CD4-positive, alpha-beta T cell treated with Interleukin-15 for 4 hours (primary cell): Measurements from ENCODE around the gene C14orf119.
A peak's percentile ranks its signal among the peaks of the same experiment; 100 is the strongest.

Experiments
- DNase-seq: peaks from one replicate; pipeline ENCODE4 v3.0.0-alpha.2; 2020; ENCODE audit warnings: low spot score

The C14orf119 gene

DNA sequence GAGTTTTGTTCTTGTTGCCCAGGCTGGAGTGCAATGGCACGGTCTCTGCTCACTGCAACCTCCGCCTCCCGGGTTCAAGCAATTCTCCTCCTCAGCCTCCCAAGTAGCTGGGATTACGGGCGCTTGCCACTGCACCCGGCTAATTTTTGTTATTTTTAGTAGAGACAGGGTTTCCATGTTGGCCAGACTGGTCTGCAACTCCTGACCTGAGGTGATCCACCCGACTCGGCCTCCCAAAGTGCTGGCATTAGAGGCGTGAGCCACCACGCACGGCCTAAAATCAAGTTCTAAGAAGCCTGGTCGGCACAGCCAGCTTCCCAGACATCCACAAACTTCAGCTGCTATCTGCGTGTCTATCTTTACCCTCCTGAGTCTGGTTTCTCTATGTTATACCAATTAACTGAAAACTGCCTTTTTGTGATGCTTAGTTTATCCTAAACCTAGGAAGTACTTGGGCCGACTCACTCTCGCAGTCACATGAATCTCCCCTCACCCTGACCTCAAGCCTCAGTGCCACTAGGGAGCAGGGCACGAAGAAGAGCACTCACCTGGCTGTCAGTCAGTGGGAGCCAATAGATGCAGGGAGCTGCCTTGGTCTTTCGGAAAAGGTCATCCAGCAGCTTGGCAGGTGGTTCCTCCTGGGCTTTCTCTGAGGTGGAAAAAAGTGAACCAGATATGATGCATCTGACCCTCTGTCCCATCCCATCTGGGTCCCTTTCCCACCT, 34.6 kb upstream of the C14orf119 start:
- no peak for DNase-seq

DNA sequence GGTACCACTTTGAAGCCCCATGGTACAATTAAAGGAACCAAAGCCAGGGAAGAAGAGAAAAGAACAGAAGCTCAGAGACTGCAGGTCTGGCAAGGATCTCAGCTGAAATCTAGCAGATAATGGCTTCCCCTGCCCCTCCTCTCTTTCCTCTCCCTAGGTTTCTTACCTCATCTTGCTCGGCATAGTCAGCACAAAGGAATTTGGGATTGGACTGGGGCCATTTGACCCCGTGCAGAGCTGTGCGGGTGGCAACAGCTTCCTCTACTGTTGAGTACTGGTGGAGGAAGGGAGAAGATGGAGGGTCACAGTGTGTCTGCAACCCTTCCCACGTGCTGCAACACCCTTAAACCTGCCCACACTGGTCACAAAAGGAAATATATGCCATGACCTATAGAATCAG, 33.3 kb upstream of the C14orf119 start:
- DNase-seq = no peak

DNA sequence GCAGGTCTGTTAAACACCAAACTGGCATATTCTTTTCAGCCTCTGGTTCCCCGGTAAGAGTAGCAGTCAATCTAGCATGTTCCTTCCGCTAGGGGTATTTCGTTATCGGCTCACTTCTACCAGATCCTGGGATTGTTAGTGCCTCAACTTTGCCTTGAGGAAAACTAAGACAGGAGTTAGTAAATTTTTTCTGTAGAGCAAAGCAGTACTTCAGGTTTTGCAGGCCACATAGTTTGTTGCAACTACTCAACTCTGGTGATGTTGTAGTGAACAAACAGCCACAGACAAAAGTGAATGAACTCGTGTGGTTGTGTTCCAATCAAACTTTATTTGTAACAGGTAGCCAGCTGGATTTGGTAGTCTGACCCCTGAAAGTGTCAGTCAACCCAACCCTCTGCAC, 31.7 kb upstream of the C14orf119 start:
- no peak for DNase-seq

DNA sequence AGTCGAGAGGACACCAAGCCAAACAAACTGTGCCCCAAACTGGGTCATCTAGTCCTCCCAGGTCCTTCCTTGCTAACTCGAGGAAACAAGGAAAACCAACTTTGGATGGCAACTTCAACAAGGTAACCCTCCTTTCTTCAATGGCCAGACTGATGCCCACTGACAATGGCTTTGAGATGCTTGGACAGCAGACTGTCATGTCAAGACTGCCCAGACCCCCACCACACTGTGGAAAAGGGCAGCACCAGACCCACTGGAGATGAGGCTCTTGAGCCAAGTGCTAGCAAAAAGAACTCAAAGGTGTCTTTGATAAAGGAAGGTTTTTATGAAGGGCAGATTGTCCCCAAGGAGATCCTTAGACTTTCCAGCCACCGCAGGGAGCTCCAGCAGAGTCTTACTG, 28.9 kb upstream of the C14orf119 start:
- no peak for DNase-seq

DNA sequence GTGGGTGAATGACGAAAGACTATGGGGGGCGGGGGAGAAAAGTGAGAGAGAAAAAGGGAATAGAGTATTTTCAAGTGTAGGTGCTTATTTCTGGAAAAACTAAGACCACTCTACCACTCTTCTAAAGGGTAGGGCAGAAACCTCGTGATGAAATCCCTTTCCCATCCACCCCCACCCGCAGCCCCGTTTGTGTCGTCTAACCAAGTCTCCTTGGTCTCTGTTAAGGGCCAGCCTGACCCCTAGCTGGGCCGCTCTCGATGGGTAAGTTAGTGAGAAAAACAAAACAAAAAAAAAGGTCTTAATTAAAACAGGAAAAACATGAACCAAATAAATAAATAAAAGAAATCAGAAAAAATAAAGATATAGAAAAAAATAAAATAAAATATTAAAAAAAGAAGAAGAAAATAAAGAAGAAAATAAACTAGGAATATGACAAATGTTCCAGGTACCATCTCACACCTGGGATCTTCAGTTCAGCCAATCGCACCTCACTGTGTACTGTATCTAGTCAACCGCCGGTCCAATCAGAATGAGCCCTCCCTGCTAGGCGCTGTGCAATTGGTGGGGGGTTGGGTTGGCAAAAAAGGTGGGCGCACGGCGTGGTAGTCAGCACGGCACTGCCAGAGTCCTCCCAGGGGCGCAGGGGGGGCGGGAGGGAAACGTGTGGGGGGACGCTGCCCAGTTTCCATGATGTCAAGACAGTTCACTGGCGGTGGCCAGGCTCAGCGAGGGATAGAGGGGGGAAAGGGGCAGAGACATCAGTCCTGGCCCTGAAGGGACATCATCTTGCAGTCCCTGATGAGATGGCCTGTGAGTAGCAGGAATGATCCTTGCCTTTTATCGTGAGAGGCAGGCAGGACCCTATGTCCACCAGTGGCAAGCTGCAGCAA, 28.2 kb upstream of the C14orf119 start:
- no peak for DNase-seq

DNA sequence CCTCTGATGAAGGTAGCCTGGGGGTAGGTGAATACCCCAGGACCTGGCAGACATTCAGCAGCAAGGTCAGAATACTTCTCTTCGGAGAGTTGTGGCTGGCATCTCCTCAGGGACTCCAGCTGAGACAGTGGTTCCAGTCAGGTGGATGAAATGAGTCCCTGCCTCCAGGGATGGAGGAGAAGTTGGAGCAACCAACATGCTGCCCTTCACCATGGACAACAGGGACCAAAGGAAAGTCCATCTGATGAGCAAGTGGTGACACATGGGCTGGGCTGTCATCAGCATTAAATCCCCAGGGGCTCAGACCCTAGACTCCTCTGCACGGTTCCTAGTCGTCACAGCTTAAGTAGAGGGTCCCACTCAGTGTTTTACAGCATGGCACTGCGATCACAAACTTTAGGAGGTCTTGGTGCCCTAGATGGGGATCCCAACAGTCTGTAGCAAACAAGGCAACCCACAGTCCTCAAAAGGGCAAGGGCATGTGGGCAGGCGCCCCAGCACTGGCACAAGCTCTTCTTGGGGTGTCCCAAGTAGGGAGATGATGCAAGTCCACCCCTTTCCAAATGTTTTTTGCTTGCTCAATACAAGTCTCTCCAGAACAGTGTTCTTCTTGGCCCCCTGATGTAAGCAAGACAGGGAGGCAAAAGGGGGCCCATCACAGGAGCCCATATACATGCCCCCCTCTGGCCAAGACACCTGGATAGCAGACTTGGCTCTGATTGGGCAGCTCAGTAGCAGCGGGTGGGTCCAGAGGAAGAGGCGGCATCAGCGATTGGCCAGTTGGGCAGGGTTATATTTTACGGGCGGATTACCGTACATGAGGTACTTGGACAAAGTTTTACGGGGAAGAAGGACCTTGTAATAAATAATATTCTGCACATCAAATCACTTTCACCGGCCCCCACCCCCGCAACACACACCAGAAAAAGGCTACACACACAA, 27.2 kb upstream of the C14orf119 start:
- DNase-seq = no peak

DNA sequence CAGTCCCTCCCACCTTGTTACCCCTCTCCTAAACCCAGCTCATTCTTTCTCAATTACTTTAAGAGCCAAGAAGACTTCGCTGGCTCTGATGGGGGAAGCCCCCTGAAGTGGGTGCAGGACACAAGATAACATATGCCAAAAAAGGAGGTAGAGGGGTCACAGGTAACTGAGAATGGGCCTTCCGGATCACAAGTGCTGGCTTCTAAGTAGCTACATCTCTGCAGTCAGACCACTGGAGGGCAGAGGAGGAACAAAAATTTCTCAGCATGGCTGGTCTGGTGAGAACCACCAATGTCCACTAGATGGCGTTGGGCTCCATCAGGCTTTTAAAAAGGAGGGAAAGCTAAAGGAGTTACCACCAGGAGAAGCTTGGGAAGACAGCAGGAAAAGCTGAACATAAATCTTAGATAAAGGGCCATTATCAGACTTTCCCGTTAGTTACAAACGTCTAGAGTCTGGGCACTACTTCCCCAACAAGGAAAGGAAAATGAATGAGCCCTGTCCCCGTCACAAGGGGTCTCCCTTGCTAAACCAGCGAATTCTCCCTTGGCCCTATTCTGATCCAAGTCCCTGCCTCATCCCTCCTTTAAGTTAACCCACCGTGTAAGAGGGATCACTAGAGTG, 26.4 kb upstream of the C14orf119 start:
- peak; percentile 77 for DNase-seq

DNA sequence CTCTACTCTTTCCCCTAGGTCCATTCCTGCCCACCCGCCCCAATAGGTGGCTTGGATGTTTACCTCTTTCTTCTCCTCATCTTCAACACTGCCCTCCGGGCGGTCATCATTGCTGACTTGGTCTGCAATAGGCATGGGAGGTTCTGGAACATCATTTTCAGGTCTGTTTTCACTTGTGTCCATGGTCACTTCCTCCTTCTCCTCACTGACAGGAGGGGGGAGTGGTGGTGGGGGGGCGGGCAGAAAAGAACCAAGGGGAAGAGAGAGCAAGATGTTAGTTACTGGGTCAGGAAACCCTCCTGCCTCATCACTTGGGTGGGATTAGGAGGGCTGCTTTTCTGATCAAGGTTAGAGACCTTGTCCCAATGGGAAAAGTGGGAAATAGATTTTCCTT, 25.9 kb upstream of the C14orf119 start:
- DNase-seq = no peak

DNA sequence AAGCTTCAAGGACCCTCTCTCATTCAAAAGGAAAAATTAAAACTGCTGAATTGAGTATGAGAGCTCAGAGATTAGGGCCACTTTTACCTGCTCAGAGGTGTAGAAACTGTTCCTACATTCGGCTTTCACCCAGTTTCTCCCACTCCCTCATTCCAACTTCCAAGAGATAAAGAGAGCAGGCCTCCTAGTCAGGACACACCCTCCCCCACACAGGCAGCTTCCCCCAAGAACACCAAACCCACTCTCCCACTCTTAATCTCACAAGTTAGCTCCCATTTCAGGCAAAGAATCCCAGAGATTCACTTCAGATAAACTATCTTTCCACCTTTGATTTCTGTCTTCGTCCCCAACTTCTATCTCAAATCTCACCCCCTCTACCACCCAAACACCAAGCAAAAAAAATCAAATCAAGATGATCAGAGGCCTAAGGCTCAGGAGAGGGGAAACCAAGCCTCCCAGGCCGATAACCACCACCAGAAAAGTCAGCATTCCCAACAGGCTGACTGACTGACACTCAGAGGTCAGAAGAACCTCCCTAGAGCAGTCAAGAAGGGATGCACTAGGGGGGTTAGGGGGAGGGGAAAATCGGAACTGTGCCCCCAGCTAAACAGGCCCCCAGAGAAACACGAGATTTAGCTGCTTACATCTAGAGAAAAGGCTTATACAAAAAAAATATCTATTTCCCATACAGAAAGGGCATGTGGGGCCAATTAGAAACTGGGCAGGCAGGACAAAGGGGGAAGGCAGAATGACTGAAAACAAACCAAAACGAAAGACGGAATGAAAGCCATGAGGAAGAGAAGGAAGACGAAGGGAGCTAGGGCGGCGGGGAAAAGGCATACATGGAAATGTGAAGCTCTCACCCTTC, 24.8 kb upstream of the C14orf119 start:
- DNase-seq = no peak

DNA sequence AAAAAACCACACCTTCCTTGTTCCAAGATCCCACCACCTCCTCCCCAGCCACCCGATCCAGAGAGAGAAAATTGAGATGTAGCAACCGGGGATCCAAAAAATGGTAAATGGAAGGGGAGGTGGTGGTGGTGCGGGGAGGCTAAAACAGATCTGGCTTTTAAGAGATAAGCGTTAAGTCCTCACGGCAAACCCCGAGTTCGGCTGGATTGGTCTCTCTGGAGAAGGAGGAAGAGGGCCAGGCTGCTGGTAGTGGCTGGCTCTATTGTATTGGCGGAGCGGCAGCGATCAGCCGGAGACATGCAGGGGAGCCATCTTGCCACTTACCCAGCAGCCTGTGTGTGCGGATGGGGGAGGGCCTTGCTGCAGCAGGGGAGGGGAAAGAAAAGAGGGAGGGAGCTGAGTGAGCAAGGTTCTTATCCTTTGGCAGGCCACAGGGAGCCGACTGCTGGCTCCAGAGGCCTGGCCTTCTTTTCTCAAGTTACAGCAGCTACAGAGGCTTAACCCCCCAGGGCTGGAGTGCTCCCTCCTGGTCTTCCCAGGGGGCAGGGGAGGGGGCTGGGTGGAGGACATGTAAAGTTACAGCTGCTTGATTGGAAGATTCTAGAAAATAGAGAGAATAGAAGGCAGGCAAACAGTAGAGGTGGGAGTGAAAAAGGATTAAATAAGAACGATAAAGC, 23.9 kb upstream of the C14orf119 start:
- peak; percentile 75 for DNase-seq

DNA sequence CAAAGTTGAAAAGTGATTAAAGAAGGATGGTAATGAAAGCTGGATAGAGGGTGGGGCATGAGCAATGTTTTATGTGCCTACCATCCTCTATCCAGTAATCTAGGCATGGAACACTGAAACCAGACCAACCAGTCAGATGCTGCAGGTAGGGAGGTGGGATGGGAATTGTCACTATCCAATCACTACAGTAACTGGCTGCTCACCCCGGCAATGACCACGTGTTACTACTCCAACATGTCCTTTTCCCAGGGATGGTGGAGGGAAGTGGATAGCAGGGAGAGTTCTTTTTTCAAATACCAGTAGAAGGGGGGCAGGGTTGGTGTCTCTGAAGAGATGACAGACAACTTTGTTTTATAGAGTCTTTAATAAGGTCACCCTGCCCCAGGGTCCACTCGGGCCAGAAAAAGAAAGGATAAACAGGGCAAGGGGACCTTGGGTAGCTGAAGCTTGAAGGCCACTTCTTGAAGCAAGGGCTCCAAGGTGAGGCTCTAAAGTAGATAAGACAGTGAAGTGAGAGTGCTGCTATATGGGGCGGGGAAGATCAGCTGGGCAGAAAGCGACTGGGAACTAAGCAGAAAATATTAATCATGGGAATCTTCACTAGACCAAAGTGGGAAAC, 23.3 kb upstream of the C14orf119 start:
- no peak for DNase-seq

DNA sequence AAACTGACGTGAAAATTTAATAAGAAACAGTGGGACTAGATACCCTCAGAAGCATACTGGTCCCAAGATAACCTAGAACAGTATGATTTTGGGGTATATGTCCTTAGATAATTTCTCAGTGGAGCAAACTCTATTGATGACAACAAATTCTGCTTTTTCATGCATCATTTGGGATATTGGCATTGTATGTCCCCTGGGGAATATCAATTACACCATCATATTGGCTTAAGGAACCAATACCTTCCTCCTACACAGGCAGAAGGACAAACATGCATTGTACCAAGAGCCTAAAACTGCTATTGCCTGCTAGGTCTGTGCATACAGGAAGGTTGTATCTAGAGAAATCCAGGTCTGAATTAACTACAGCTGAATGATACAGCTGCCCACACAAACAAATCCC, 20.4 kb upstream of the C14orf119 start:
- DNase-seq = no peak

DNA sequence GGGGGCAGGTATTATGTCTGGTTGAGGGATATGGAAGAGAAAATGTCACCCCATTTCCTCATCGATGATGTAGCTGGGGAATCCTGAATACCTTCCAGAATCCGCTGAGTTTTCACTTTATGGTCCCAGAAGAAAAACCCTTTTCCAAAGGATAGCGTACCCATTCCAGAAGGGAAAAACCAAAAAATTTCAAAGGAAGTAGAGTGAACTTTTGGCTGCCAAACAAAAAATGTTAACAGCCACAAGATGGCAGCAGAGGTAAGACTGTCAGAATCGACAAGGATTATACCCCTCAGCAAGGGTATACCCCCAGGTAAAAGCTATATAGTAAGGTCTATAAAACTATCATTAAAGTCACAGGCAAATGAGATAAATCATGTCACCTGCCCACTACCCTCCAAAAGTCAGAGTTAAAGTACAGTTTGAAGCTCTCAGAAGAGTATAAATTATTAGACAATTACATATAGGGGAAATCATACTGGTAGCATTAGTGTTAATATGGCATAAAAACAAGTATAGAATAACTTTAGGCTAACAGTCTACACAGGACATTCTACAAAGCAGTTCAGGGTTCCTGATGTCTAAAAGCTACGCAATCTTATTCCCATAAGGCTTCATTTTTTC, 18.4 kb upstream of the C14orf119 start:
- DNase-seq = peak; percentile 57

DNA sequence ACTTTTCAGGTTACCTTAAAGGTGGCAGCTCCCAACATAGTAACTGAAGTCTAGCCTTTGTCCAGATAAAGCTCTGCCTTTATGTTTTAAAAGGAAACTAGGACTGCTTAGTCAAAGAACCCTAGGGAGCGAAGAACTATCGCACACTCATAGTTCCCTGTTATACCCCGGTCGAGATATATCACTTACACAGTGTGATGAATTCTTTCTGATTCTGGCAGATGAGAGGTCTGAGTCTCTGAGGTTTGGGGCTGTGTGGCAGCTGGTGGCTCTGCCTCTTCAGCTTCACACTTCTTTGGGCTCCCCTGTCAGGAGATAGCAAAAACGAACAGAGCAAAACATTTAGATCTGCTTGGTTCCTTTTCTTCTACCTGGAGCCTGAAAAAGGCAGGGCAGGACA, 17.3 kb upstream of the C14orf119 start:
- DNase-seq = no peak

DNA sequence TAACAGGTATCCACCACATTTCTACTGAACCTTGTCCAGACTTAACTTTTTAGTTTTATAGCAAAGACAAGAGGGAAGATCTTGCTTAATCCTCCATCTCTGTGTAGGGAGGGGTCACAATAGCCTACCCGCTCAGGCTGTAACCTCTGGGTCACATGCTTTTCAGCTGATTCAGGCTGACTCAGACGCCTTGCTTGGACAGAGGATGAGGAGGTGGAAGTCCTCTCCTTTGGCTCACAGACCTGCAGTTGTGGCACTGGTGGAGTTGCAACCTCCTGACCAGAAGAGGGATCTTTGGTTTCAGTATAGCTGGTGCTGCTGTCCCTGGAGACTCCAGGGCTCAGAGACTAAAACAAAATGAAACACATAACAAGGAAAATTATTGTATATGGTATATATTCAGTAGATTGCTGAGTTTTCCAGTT, 16.6 kb upstream of the C14orf119 start:
- no peak for DNase-seq

DNA sequence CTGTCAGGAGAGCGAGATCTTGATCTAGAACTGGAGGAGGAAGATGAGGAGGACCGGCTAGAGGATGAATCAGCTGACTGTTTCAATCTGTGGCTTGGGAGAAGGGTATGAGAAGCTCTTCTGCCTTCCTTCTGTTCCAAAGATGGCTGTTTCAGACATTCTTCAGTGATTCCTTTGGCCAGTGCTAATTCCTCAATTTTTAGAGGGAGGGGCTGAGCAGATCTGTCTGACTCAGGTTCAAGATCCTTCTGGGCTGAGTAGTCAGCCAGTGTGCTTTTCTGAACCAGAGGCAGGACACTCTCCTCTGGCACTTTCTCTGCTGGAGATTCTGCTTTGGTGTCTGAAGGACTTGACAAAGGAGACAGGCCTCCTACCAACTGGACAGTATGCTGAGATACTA, 15.6 kb upstream of the C14orf119 start:
- no peak for DNase-seq

DNA sequence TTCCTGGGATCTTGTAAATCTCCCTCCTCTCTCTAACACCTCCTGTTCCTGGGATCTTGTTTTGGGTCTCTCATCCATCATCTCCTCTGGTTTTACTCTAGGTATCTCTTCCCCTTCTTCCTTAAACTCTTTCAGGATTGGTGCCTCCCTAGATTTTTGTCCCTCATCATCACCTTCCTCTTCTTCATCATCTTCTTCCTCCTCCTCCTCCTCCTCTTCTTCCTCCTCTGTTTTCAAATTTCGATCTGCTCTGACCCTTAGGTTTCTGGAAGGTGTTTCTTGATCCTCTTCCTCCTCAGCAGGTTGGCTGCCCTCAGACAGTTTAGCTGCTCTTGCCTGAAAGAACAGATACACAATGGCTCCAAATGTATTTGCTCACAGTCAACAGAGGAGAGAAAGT, 14.8 kb upstream of the C14orf119 start:
- DNase-seq = no peak

DNA sequence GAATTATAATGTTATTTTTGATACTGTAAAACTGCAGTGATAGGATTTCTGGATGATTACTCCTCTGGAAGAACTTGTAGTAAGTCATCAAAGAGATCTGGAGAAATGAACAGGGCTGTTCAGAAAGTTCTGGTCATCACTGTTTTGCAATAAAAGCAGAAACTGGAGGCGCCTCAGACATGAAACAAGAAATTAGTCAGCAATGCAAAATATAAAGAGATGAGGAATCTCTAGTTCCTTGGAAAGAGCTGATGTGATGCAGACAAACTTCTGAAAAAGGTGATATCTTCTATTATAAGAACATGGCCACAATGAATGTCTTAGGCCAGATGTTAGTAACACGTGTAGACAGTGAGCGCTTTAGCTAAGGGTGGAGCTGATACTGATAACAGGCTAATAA, 9.8 kb upstream of the C14orf119 start:
- no peak for DNase-seq

DNA sequence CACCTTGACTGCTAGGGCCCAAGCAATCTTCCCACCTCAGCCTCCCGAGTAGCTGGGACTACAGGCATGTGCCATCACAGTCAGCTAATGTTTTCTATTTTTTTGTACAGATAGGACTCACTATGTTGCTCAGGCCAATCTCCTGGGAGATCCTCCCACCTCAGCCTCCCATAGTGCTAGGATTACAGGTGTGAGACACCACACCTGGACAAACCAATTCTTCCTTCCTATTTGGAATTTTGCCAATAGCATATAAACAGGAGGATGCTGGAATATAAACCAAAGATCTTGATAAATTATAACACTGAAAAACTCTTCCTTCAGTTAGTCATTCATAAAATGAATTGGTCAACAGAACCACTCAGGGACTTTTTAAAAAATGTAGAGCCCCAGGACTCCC, 8.7 kb upstream of the C14orf119 start:
- DNase-seq = no peak
